HEK293 (cell line): Measurements from ENCODE around the gene AJM1.

Experiments used
- BCL11A ChIP-seq: fragments of 450-650 bp; formaldehyde crosslinking; IDR thresholded peaks from 2 replicates; pipeline ENCODE4 v1.5.1; 2016; ENCODE audit warnings: low read depth, missing biosample characterization, missing genetic modification characterization
- BCL11B ChIP-seq: fragments of 450-650 bp; formaldehyde crosslinking; IDR thresholded peaks from 2 replicates; pipeline ENCODE4 v1.5.1; 2016; ENCODE audit warnings: low read depth, missing biosample characterization, missing genetic modification characterization
- GFI1B ChIP-seq: fragments of 450-650 bp; formaldehyde crosslinking; IDR thresholded peaks from 2 replicates; pipeline ENCODE4 v1.5.1; 2016; ENCODE audit warnings: missing biosample characterization, missing genetic modification characterization
- GLIS1 ChIP-seq: fragments of 450-650 bp; formaldehyde crosslinking; IDR thresholded peaks from 2 replicates; pipeline ENCODE4 v1.5.1; 2016; ENCODE audit warnings: missing biosample characterization, missing genetic modification characterization
- KLF10 ChIP-seq: fragments of 450-650 bp; IDR thresholded peaks from 2 replicates; pipeline ENCODE4 v1.5.1; 2018; ENCODE audit warnings: missing biosample characterization, mild to moderate bottlenecking, missing genetic modification characterization
- MYNN ChIP-seq: fragments of 450-650 bp; formaldehyde crosslinking; IDR thresholded peaks from 2 replicates; pipeline ENCODE4 v1.5.1; 2016; ENCODE audit warnings: missing biosample characterization, missing genetic modification characterization, borderline replicate concordance
- PATZ1 ChIP-seq: fragments of 450-650 bp; formaldehyde crosslinking; IDR thresholded peaks from 2 replicates; pipeline ENCODE4 v1.5.1; 2016; ENCODE audit warnings: missing biosample characterization, missing genetic modification characterization
- SCRT1 ChIP-seq: fragments of 450-650 bp; formaldehyde crosslinking; IDR thresholded peaks from 2 replicates; pipeline ENCODE4 v1.5.1; 2016; ENCODE audit warnings: missing biosample characterization, missing genetic modification characterization, borderline replicate concordance
- SP3 ChIP-seq: fragments of 450-650 bp; formaldehyde crosslinking; IDR thresholded peaks from 2 replicates; pipeline ENCODE4 v1.5.1; 2016; ENCODE audit warnings: missing biosample characterization, missing genetic modification characterization
- SP7 ChIP-seq: fragments of 450-650 bp; formaldehyde crosslinking; IDR thresholded peaks from 2 replicates; pipeline ENCODE4 v1.5.1; 2016; ENCODE audit warnings: missing biosample characterization, missing genetic modification characterization
- WT1 ChIP-seq: fragments of 450-650 bp; formaldehyde crosslinking; IDR thresholded peaks from 2 replicates; pipeline ENCODE4 v1.5.1; 2016; ENCODE audit warnings: missing biosample characterization, missing genetic modification characterization
- ZBTB17 ChIP-seq: fragments of 450-650 bp; formaldehyde crosslinking; IDR thresholded peaks from 2 replicates; pipeline ENCODE4 v1.5.1; 2016; ENCODE audit warnings: missing biosample characterization, missing genetic modification characterization
- ZBTB20 ChIP-seq: fragments of 450-650 bp; formaldehyde crosslinking; IDR thresholded peaks from 2 replicates; pipeline ENCODE4 v1.5.1; 2016; ENCODE audit warnings: missing biosample characterization, missing genetic modification characterization
- ZFHX2 ChIP-seq: fragments of 450-650 bp; formaldehyde crosslinking; conservative IDR thresholded peaks from 2 replicates; pipeline ENCODE4 v1.5.1; 2016; ENCODE audit warnings: missing biosample characterization, missing genetic modification characterization
- ZFP41 ChIP-seq: fragments of 450-650 bp; formaldehyde crosslinking; IDR thresholded peaks from 2 replicates; pipeline ENCODE4 v1.5.1; 2016; ENCODE audit warnings: missing biosample characterization, missing genetic modification characterization, borderline replicate concordance
- ZFP69B ChIP-seq: fragments of 450-650 bp; formaldehyde crosslinking; IDR thresholded peaks from 2 replicates; pipeline ENCODE4 v1.5.1; 2016; ENCODE audit warnings: missing biosample characterization, missing genetic modification characterization
- ZIC2 ChIP-seq: fragments of 450-650 bp; formaldehyde crosslinking; IDR thresholded peaks from 2 replicates; pipeline ENCODE4 v1.5.1; 2016; ENCODE audit warnings: missing biosample characterization, missing genetic modification characterization
- ZNF10 ChIP-seq: fragments of 450-650 bp; formaldehyde crosslinking; IDR thresholded peaks from 2 replicates; pipeline ENCODE4 v1.5.1; 2017; ENCODE audit warnings: missing biosample characterization, missing genetic modification characterization
- ZNF112 ChIP-seq: fragments of 450-650 bp; formaldehyde crosslinking; IDR thresholded peaks from 2 replicates; pipeline ENCODE4 v1.5.0; 2017; ENCODE audit warnings: missing biosample characterization, missing genetic modification characterization
- ZNF140 ChIP-seq: fragments of 450-650 bp; formaldehyde crosslinking; IDR thresholded peaks from 2 replicates; pipeline ENCODE4 v1.5.1; 2016; ENCODE audit warnings: missing biosample characterization, missing genetic modification characterization
- ZNF239 ChIP-seq: fragments of 450-650 bp; formaldehyde crosslinking; IDR thresholded peaks from 2 replicates; pipeline ENCODE4 v1.5.1; 2016; ENCODE audit warnings: missing biosample characterization, missing genetic modification characterization
- ZNF404 ChIP-seq: fragments of 450-650 bp; formaldehyde crosslinking; IDR thresholded peaks from 2 replicates; pipeline ENCODE4 v1.5.1; 2017; ENCODE audit warnings: missing biosample characterization, missing genetic modification characterization
- ZNF501 ChIP-seq: fragments of 450-650 bp; formaldehyde crosslinking; IDR thresholded peaks from 2 replicates; pipeline ENCODE4 v1.5.1; 2016; ENCODE audit warnings: missing biosample characterization, missing genetic modification characterization
- ZNF530 ChIP-seq: fragments of 450-650 bp; formaldehyde crosslinking; IDR thresholded peaks from 2 replicates; pipeline ENCODE4 v1.5.1; 2016; ENCODE audit warnings: low read depth, missing biosample characterization, missing genetic modification characterization
- ZNF561 ChIP-seq: fragments of 450-650 bp; IDR thresholded peaks from 2 replicates; pipeline ENCODE4 v1.5.1; 2018; ENCODE audit warnings: missing biosample characterization, missing genetic modification characterization, borderline replicate concordance
- ZNF571 ChIP-seq: fragments of 450-650 bp; formaldehyde crosslinking; IDR thresholded peaks from 2 replicates; pipeline ENCODE4 v1.5.0; 2017; ENCODE audit warnings: missing biosample characterization, missing genetic modification characterization
- ZNF621 ChIP-seq: fragments of 450-650 bp; formaldehyde crosslinking; IDR thresholded peaks from 2 replicates; pipeline ENCODE4 v1.5.1; 2017; ENCODE audit warnings: missing biosample characterization, missing genetic modification characterization
- ZNF629 ChIP-seq: fragments of 450-650 bp; formaldehyde crosslinking; IDR thresholded peaks from 2 replicates; pipeline ENCODE4 v1.5.1; 2017; ENCODE audit warnings: missing biosample characterization, missing genetic modification characterization
- ZNF692 ChIP-seq: fragments of 450-650 bp; formaldehyde crosslinking; IDR thresholded peaks from 2 replicates; pipeline ENCODE4 v1.5.1; 2016; ENCODE audit warnings: missing biosample characterization, missing genetic modification characterization
- ZNF701 ChIP-seq: fragments of 450-650 bp; formaldehyde crosslinking; IDR thresholded peaks from 2 replicates; pipeline ENCODE4 v1.5.1; 2016; ENCODE audit warnings: missing biosample characterization, missing genetic modification characterization
- ZNF747 ChIP-seq: fragments of 450-650 bp; formaldehyde crosslinking; IDR thresholded peaks from 2 replicates; pipeline ENCODE4 v1.5.1; 2016; ENCODE audit warnings: missing biosample characterization, missing genetic modification characterization
- ZNF768 ChIP-seq: fragments of 450-650 bp; formaldehyde crosslinking; IDR thresholded peaks from 2 replicates; pipeline ENCODE4 v1.5.1; 2018; ENCODE audit warnings: missing biosample characterization, mild to moderate bottlenecking, missing genetic modification characterization
- ZNF777 ChIP-seq: fragments of 450-650 bp; formaldehyde crosslinking; IDR thresholded peaks from 2 replicates; pipeline ENCODE4 v1.5.1; 2017; ENCODE audit warnings: missing biosample characterization, missing genetic modification characterization, borderline replicate concordance
- ZXDB ChIP-seq: fragments of 450-650 bp; formaldehyde crosslinking; IDR thresholded peaks from 2 replicates; pipeline ENCODE4 v1.5.1; 2016; ENCODE audit warnings: missing biosample characterization, missing genetic modification characterization
- TF ChIP-seq, protein P1 (sequence below): fragments of 450-650 bp; formaldehyde crosslinking; IDR thresholded peaks from 2 replicates; pipeline ENCODE4 v1.5.1; 2016; ENCODE audit warnings: missing biosample characterization, missing genetic modification characterization
- TF ChIP-seq, protein P2 (sequence below): fragments of 450-650 bp; formaldehyde crosslinking; IDR thresholded peaks from 2 replicates; pipeline ENCODE4 v1.5.1; 2016; ENCODE audit warnings: missing biosample characterization, missing genetic modification characterization, low read depth

Gene AJM1

GRCh38 chr9:136847826-136848392 lies 5.6 kb downstream of the AJM1 start (continued):
- TF ChIP-seq ZNF571 (no peak), BCL11A (peak; percentile 93), ZXDB (tag by site-specific recombination) (peak; percentile 39; the same call in 1 of the 2 replicates), ZIC2 (tag by site-specific recombination) (peak; percentile 98), MYNN (tag by site-specific recombination) (no peak), ZNF501 (tag by site-specific recombination) (peak; percentile 83), WT1 (no peak), GLIS1 (tag by site-specific recombination) (peak; percentile 66), ZNF404 (tag by site-specific recombination) (no peak), SCRT1 (tag by site-specific recombination) (no peak), ZNF629 (tag by site-specific recombination) (no peak; the same call in 1 of the 2 replicates), BCL11B (tag by site-specific recombination) (peak; percentile 97), ZNF140 (tag by site-specific recombination) (no peak), ZNF701 (0 out of 2 replicates have a peak, but pooled peaks have one; percentile 13), ZNF561 (peak; percentile 61), ZNF10 (tag by site-specific recombination) (peak; percentile 48; the same call in 1 of the 2 replicates), ZBTB17 (tag by site-specific recombination) (peak; percentile 70), SP3 (tag by site-specific recombination) (peak; percentile 40; the same call in 1 of the 2 replicates), ZNF692 (peak; percentile 34; the same call in 1 of the 2 replicates), KLF10 (tag by site-specific recombination) (0 out of 2 replicates have a peak, but pooled peaks have one; percentile 17), SP7 (0 out of 2 replicates have a peak, but pooled peaks have one; percentile 48), GFI1B (tag by site-specific recombination) (no peak), ZNF530 (tag by site-specific recombination) (no peak), ZFP41 (no peak), ZNF768 (tag by site-specific recombination) (peak; percentile 86; the same call in 1 of the 2 replicates), ZNF239 (tag by site-specific recombination) (no peak), ZNF621 (tag by site-specific recombination) (no peak), ZNF777 (tag by site-specific recombination) (0 out of 2 replicates have a peak, but pooled peaks have one; percentile 7), ZNF747 (tag by site-specific recombination) (no peak), ZFP69B (tag by site-specific recombination) (0 out of 2 replicates have a peak, but pooled peaks have one; percentile 16), PATZ1 (tag by site-specific recombination) (no peak; the same call in 1 of the 2 replicates), ZFHX2 (no peak), ZBTB20 (peak; percentile 62; the same call in 1 of the 2 replicates), ZNF112 (no peak)
- TF ChIP-seq, protein P1, sequence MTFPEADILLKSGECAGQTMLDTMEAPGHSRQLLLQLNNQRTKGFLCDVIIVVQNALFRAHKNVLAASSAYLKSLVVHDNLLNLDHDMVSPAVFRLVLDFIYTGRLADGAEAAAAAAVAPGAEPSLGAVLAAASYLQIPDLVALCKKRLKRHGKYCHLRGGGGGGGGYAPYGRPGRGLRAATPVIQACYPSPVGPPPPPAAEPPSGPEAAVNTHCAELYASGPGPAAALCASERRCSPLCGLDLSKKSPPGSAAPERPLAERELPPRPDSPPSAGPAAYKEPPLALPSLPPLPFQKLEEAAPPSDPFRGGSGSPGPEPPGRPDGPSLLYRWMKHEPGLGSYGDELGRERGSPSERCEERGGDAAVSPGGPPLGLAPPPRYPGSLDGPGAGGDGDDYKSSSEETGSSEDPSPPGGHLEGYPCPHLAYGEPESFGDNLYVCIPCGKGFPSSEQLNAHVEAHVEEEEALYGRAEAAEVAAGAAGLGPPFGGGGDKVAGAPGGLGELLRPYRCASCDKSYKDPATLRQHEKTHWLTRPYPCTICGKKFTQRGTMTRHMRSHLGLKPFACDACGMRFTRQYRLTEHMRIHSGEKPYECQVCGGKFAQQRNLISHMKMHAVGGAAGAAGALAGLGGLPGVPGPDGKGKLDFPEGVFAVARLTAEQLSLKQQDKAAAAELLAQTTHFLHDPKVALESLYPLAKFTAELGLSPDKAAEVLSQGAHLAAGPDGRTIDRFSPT (tag by site-specific recombination) = 0 out of 2 replicates have a peak, but pooled peaks have one; percentile 18
- TF ChIP-seq, protein P2, sequence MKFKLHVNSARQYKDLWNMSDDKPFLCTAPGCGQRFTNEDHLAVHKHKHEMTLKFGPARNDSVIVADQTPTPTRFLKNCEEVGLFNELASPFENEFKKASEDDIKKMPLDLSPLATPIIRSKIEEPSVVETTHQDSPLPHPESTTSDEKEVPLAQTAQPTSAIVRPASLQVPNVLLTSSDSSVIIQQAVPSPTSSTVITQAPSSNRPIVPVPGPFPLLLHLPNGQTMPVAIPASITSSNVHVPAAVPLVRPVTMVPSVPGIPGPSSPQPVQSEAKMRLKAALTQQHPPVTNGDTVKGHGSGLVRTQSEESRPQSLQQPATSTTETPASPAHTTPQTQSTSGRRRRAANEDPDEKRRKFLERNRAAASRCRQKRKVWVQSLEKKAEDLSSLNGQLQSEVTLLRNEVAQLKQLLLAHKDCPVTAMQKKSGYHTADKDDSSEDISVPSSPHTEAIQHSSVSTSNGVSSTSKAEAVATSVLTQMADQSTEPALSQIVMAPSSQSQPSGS (tag by site-specific recombination) = no peak
